Liver (tissue), 9 donors: ENCODE data around the gene F11. TPM values are rescaled to one million over a fixed set of nuclear protein-coding genes. Genes with fewer than 3 reads are reported as not detected.

Experiments
- DNase-seq: peaks from one replicate; pipeline ENCODE4 v3.0.0-alpha.2; 2017; ENCODE audit warnings: low spot score
- H3K27ac ChIP-seq, 2 donors: one replicate each; pipeline ENCODE4 v1.7.0; 2013; ENCODE audit warnings: inconsistent platforms in 2 of 2, low read length in 2 of 2, control low read depth in 1 of 2, low read depth in 1 of 2, mild to moderate bottlenecking in 1 of 2
- H3K27me3 ChIP-seq, 4 donors: one replicate each; pipeline versions ENCODE4 v1.6.1 to v1.7.0; 2013; ENCODE audit warnings: low read length in 3 of 4, inconsistent platforms in 1 of 4, mild to moderate bottlenecking in 1 of 4, moderate library complexity in 1 of 4; ENCODE audit not compliant: control insufficient read depth in 4 of 4, insufficient read depth in 4 of 4
- H3K36me3 ChIP-seq, 4 donors: one replicate each; pipeline versions ENCODE4 v1.6.1 to v1.7.0; 2013; ENCODE audit warnings: low read length in 3 of 4, mild to moderate bottlenecking in 3 of 4, low read depth in 1 of 4, moderate library complexity in 1 of 4; ENCODE audit not compliant: control insufficient read depth in 4 of 4, insufficient read depth in 3 of 4
- H3K4me1 ChIP-seq, 4 donors: one replicate each; pipeline versions ENCODE4 v1.6.1 to v1.7.0; 2013; ENCODE audit warnings: low read length in 3 of 4, mild to moderate bottlenecking in 3 of 4, moderate library complexity in 1 of 4; ENCODE audit not compliant: control insufficient read depth in 4 of 4, insufficient read depth in 4 of 4
- H3K4me3 ChIP-seq, 3 donors: one replicate each; pipeline versions ENCODE4 v1.6.1 to v1.7.0; 2013; ENCODE audit warnings: low read length in 3 of 3, control low read depth in 1 of 3, low read depth in 1 of 3, mild to moderate bottlenecking in 1 of 3
- H3K9ac ChIP-seq, 2 donors: one replicate each; pipeline ENCODE4 v1.7.0; 2013; ENCODE audit warnings: low read length in 2 of 2, mild to moderate bottlenecking in 2 of 2, moderate library complexity in 2 of 2, control low read depth in 1 of 2, low read depth in 1 of 2
- H3K9me3 ChIP-seq, 4 donors: one replicate each; pipeline versions ENCODE4 v1.6.1 to v1.7.0; 2013; ENCODE audit warnings: low read length in 3 of 4; ENCODE audit not compliant: control insufficient read depth in 4 of 4
- FOXA1 ChIP-seq: IDR thresholded peaks from 2 replicates; pipeline ENCODE4 v1.6.1; 2016; ENCODE audit warnings: antibody characterized with exemption
- FOXA2 ChIP-seq: IDR thresholded peaks from 2 replicates; pipeline ENCODE4 v1.6.1; 2016; ENCODE audit warnings: antibody characterized with exemption
- GABPA ChIP-seq, 2 donors: IDR thresholded peaks in 1 of 2; conservative IDR thresholded peaks in 1 of 2; 2 replicates each; pipeline ENCODE4 v1.6.1; 2016; ENCODE audit warnings: antibody characterized with exemption in 2 of 2, mild to moderate bottlenecking in 1 of 2, moderate library complexity in 1 of 2
- HNF4A ChIP-seq, 2 donors: conservative IDR thresholded peaks; 2 replicates each; pipeline ENCODE4 v1.6.1; 2016; ENCODE audit warnings: antibody characterized with exemption in 2 of 2, mild to moderate bottlenecking in 2 of 2
- HNF4G ChIP-seq: IDR thresholded peaks from 2 replicates; pipeline ENCODE4 v1.6.1; 2016; ENCODE audit warnings: antibody characterized with exemption
- JUND ChIP-seq, 2 donors: IDR thresholded peaks; 2 replicates each; pipeline ENCODE4 v1.6.1; 2016; ENCODE audit warnings: antibody characterized with exemption in 2 of 2
- NR2F2 ChIP-seq: IDR thresholded peaks from 2 replicates; pipeline ENCODE4 v1.6.1; 2016; ENCODE audit warnings: antibody characterized with exemption
- RAD21 ChIP-seq, 2 donors: IDR thresholded peaks; 2 replicates each; pipeline ENCODE4 v1.6.1; 2016; ENCODE audit warnings: antibody characterized with exemption in 2 of 2, mild to moderate bottlenecking in 2 of 2
- REST ChIP-seq: IDR thresholded peaks from 2 replicates; pipeline ENCODE4 v1.6.1; 2016; ENCODE audit warnings: antibody characterized with exemption, mild to moderate bottlenecking
- RXRA ChIP-seq, 2 donors: IDR thresholded peaks; 2 replicates each; pipeline ENCODE4 v1.6.1; 2017 to 2018; ENCODE audit warnings: antibody characterized with exemption in 2 of 2, mild to moderate bottlenecking in 1 of 2
- SP1 ChIP-seq: IDR thresholded peaks from 2 replicates; pipeline ENCODE4 v1.6.1; 2018; ENCODE audit warnings: antibody characterized with exemption, mild to moderate bottlenecking
- TAF1 ChIP-seq: conservative IDR thresholded peaks from 2 replicates; pipeline ENCODE4 v1.6.1; 2016; ENCODE audit warnings: antibody characterized with exemption, mild to moderate bottlenecking
- YY1 ChIP-seq: IDR thresholded peaks from 2 replicates; pipeline ENCODE4 v1.6.1; 2016; ENCODE audit warnings: antibody characterized with exemption, mild to moderate bottlenecking
- WGBS: extraction: QIAGEN DNeasy Blood & Tissue Kit; methylation state at CpG from one replicate; pipeline ENCODE4 v1.1.7; 2013; 5-methylcytosine and 5-hydroxymethylcytosine counted together
- polyA plus RNA-seq, 2 donors: library from polyadenylated mRNA; stranded (reverse) in 1 of 2; unstranded in 1 of 2; fragments of 200-250 nt in 1 of 2; fragments of >200 nt in 1 of 2; fragmentation: Nextera tagmentation in 1 of 2; extraction: Ambion mirVana in 1 of 2; gene quantifications; one replicate each; pipeline versions ENCODE4 v1.2.1 to v1.2.3, GENCODE V29; 2013 to 2015
- total RNA-seq, 2 donors: library from RNA; depleted of rRNA; stranded (reverse); fragments of >200 nt; gene quantifications; one replicate each; pipeline ENCODE4 v1.2.3, GENCODE V29; 2014
- TF ChIP-seq, protein P1 (sequence below): IDR thresholded peaks from 2 replicates; pipeline ENCODE4 v1.6.1; 2016; ENCODE audit warnings: antibody characterized with exemption
- TF ChIP-seq, protein P2 (sequence below): IDR thresholded peaks from 2 replicates; pipeline ENCODE4 v1.6.1; 2016; ENCODE audit warnings: antibody characterized with exemption
- TF ChIP-seq, protein P3 (sequence below): fragments of 150-350 bp; IDR thresholded peaks from 2 replicates; pipeline ENCODE4 v1.5.1; 2017; ENCODE audit warnings: improper control_type of control experiment, low read depth, low read length; ENCODE audit not compliant: missing input control
- donor health status: healthy.
- donor health status: healthy.
- donor health status: healthy.
- donor health status: healthy.
- donor health status: healthy.

The F11 gene
- total and polyA plus RNA-seq, 4 donors: 54.6 to 207 (median 115) TPM

GRCh38 chr4:186330368-186330767, 64.4 kb downstream of the F11 start:
- Histone ChIP-seq H3K9me3 (peaks cover 0 to 11% (median 5%) of the 10 kb centered on the region in 4 donors), H3K9ac (no peak overlapping the region), H3K27me3 (peaks cover 0 to 3% (median 0%) of the 10 kb centered on the region in 4 donors), H3K4me3 (no peak overlapping the region), H3K4me1 (no peaks in the 10 kb centered on the region), H3K36me3 (no peaks in the 10 kb centered on the region), H3K27ac (no peak overlapping the region)
- TF ChIP-seq, protein P1, sequence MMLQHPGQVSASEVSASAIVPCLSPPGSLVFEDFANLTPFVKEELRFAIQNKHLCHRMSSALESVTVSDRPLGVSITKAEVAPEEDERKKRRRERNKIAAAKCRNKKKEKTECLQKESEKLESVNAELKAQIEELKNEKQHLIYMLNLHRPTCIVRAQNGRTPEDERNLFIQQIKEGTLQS: no peak
- TF ChIP-seq HNF4A (conservative IDR thresholded peaks at IDR 0.05) (no peak), HNF4G (no peak), REST (no peak), FOXA2 (no peak), YY1 (no peak), RXRA (IDR thresholded peaks at IDR 0.05) (no peak), RAD21 (IDR thresholded peaks at IDR 0.05) (no peak), SP1 (no peak), TAF1 (no peak), GABPA (IDR thresholded peaks at IDR 0.05 in 1 of 2, conservative IDR thresholded peaks at IDR 0.05 in 1 of 2) (no peak), JUND (IDR thresholded peaks at IDR 0.05) (no peak), FOXA1 (no peak)
- TF ChIP-seq, protein P2, sequence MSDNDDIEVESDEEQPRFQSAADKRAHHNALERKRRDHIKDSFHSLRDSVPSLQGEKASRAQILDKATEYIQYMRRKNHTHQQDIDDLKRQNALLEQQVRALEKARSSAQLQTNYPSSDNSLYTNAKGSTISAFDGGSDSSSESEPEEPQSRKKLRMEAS: no peak
- 82% methylated on average over 3 of the region's 3 CpGs for WGBS
- no peak for DNase-seq

DNA sequence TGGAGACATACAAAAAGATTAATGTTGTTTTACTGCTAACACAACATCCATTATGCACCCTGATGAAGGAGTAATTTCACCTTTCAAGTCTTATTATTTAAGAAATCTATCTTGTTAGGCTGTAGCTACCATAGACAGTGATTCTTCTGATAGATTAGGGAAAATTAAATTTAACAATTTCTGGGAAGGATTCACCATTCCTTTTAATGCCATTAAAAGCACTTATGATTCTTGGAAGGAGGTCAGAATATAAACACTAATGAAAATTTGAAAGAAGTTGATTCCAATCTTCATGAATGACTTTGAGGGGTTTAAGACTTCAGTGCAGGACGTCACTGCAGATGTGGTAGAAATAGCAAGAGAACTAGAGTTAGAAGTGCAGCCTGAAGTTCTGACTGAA, 69.8 kb downstream of the F11 start:
- TF ChIP-seq, protein P3, sequence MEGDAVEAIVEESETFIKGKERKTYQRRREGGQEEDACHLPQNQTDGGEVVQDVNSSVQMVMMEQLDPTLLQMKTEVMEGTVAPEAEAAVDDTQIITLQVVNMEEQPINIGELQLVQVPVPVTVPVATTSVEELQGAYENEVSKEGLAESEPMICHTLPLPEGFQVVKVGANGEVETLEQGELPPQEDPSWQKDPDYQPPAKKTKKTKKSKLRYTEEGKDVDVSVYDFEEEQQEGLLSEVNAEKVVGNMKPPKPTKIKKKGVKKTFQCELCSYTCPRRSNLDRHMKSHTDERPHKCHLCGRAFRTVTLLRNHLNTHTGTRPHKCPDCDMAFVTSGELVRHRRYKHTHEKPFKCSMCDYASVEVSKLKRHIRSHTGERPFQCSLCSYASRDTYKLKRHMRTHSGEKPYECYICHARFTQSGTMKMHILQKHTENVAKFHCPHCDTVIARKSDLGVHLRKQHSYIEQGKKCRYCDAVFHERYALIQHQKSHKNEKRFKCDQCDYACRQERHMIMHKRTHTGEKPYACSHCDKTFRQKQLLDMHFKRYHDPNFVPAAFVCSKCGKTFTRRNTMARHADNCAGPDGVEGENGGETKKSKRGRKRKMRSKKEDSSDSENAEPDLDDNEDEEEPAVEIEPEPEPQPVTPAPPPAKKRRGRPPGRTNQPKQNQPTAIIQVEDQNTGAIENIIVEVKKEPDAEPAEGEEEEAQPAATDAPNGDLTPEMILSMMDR: no peak
- TF ChIP-seq, protein P2: no peak
- TF ChIP-seq, protein P1: no peak
- TF ChIP-seq NR2F2 (no peak), SP1 (no peak), RXRA (IDR thresholded peaks at IDR 0.05) (no peak), HNF4G (no peak), RAD21 (IDR thresholded peaks at IDR 0.05) (no peak)
- Histone ChIP-seq H3K36me3 (no peaks in the 10 kb centered on the region), H3K9me3 (peaks cover 0 to 11% (median 5%) of the 10 kb centered on the region in 4 donors), H3K4me1 (no peaks in the 10 kb centered on the region), H3K27me3 (no peaks in the 10 kb centered on the region), H3K27ac (no peak overlapping the region), H3K4me3 (no peak overlapping the region), H3K9ac (no peak overlapping the region)
- DNase-seq: no peak
- 34% methylated on average over 1 of the region's 1 CpG for WGBS

Other genes starting within 250 kb of the F11 start
- gene TLR3, start 197.0 kb upstream of the F11 start, total RNA-seq: 1 to 10 TPM; 1.3 to 4.3 TPM
- gene TLR3, start 197.0 kb upstream of the F11 start, polyA plus RNA-seq: 1 to 10 TPM; 2.0 to 2.8 TPM
- gene FAM149A, start 161.5 kb upstream of the F11 start, total RNA-seq: 10 to 100 TPM; 15.5 to 27.1 TPM
- 10 to 100 TPM; 12.0 to 14.5 TPM for gene FAM149A, start 161.5 kb upstream of the F11 start, polyA plus RNA-seq
- 100 to 1,000 TPM in 1 of 2 donors, 10 to 100 TPM in 1; 28.4 to 119 TPM for gene CYP4V2, start 74.6 kb upstream of the F11 start, total RNA-seq
- 10 to 100 TPM; 27.9 to 41.8 TPM for gene CYP4V2, start 74.6 kb upstream of the F11 start, polyA plus RNA-seq
- gene KLKB1, start 38.7 kb upstream of the F11 start, total RNA-seq: 10 to 100 TPM; 46.8 to 73.7 TPM
- gene KLKB1, start 38.7 kb upstream of the F11 start, polyA plus RNA-seq: 10 to 100 TPM; 36.5 to 78.9 TPM